ENCODE data around the gene HLA-DOA.

GRCh38 chr6:33014841-33015634 lies 5.6 kb upstream of the HLA-DOA start:
- no peak for TF ChIP-seq BACH2 (CRISPR knock-in tag; IDR thresholded peaks at IDR 0.05; ENCODE audit: borderline replicate concordance)
- TF ChIP-seq TOX (CRISPR knock-in tag; IDR thresholded peaks at IDR 0.05; ENCODE audit: borderline replicate concordance), result no peak
- TF ChIP-seq ZNF8 (CRISPR knock-in tag; IDR thresholded peaks at IDR 0.05), result no peak
- no peak for TF ChIP-seq ARNTL (CRISPR knock-in tag; IDR thresholded peaks at IDR 0.05; ENCODE audit: borderline replicate concordance, low read depth)
- no peak for TF ChIP-seq PPARA (CRISPR knock-in tag; IDR thresholded peaks at IDR 0.05; ENCODE audit: borderline replicate concordance)
- TF ChIP-seq POU6F1 (CRISPR knock-in tag; IDR thresholded peaks at IDR 0.05; ENCODE audit: borderline replicate concordance, low read depth), result no peak
- TF ChIP-seq ZFP30 (CRISPR knock-in tag; IDR thresholded peaks at IDR 0.05), result no peak
- no peak for TF ChIP-seq ZNF565 (CRISPR knock-in tag; conservative IDR thresholded peaks at IDR 0.05; ENCODE audit: low read depth)
- no peak for TF ChIP-seq GLIS3 (CRISPR knock-in tag; IDR thresholded peaks at IDR 0.05)
- no peak for TF ChIP-seq CSDC2 (CRISPR knock-in tag; IDR thresholded peaks at IDR 0.05)

Measured in SK-N-SH treated with all-trans-retinoic acid at 6 μM for 48 hours (cell line).